PC-9 (cell line): ENCODE data around the gene MMP25.

Source experiments
- CTCF ChIP-seq: fragments of 200-600 bp; sonication (generic); conservative IDR thresholded peaks from 2 replicates; pipeline ENCODE4 v1.6.1; 2017; ENCODE audit warnings: mixed run types, antibody characterized with exemption, mild to moderate bottlenecking, moderate library complexity
- EZH2 ChIP-seq: fragments of 200-600 bp; sonication (generic); IDR thresholded peaks from 2 replicates; pipeline ENCODE4 v1.8.0; 2017; ENCODE audit warnings: antibody characterized with exemption, low read depth

- TF ChIP-seq CTCF: peak; percentile 48; the same call in 1 of the 2 replicates
- no peak for TF ChIP-seq EZH2
Observed at GRCh38 chr16:3021449-3022207, 24.7 kb upstream of the MMP25 start.
